OCI-LY1 (cell line): ENCODE measurements around the gene HACD3.

Experiments
- H2AFZ ChIP-seq: fragments of 200-600 bp; sonication (generic), shearing (Covaris generic); 2 replicates; pipeline ENCODE4 v1.6.0; 2014; ENCODE audit warnings: antibody characterized with exemption, mild to moderate bottlenecking, low read length
- H3F3A ChIP-seq: fragments of 200-600 bp; sonication (generic), shearing (Covaris generic); 2 replicates; pipeline ENCODE4 v1.6.0; 2014; ENCODE audit warnings: mild to moderate bottlenecking, antibody characterized with exemption, low read length, moderate library complexity; ENCODE audit not compliant: insufficient read depth
- H3K27ac ChIP-seq: fragments of 200-600 bp; sonication (generic); 2 replicates; pipeline ENCODE4 v1.5.1; 2014; ENCODE audit warnings: low read length, mixed run types, mild to moderate bottlenecking, low read depth; ENCODE audit not compliant: poor library complexity, severe bottlenecking
- H3K27me3 ChIP-seq: fragments of 200-600 bp; sonication (generic); 2 replicates; pipeline ENCODE4 v1.6.0; 2014; ENCODE audit warnings: antibody characterized with exemption, mild to moderate bottlenecking, low read length, moderate library complexity; ENCODE audit not compliant: insufficient read depth
- H3K36me3 ChIP-seq: fragments of 200-600 bp; sonication (generic); 2 replicates; pipeline ENCODE4 v1.6.1; 2014; ENCODE audit warnings: mild to moderate bottlenecking, antibody characterized with exemption, low read length, moderate library complexity, mixed read lengths; ENCODE audit not compliant: insufficient read depth
- H3K4me1 ChIP-seq: fragments of 200-600 bp; sonication (generic); 2 replicates; pipeline ENCODE4 v1.5.1; 2014; ENCODE audit warnings: mild to moderate bottlenecking, low read length, moderate library complexity; ENCODE audit not compliant: insufficient read depth, severe bottlenecking
- H3K4me2 ChIP-seq: fragments of 200-600 bp; sonication (generic), shearing (Covaris generic); 2 replicates; pipeline ENCODE4 v1.6.1; 2014; ENCODE audit warnings: low read length
- H3K4me3 ChIP-seq: fragments of 200-600 bp; sonication (generic); 2 replicates; pipeline ENCODE4 v1.5.1; 2014; ENCODE audit warnings: low read length, low read depth, mild to moderate bottlenecking, mixed read lengths; ENCODE audit not compliant: poor library complexity, severe bottlenecking
- H3K79me2 ChIP-seq: fragments of 200-600 bp; shearing (Covaris generic); 2 replicates; pipeline ENCODE4 v1.6.1; 2016; ENCODE audit warnings: mixed run types, low read length, mixed read lengths; ENCODE audit not compliant: insufficient read depth
- H3K9ac ChIP-seq: fragments of 200-600 bp; sonication (generic), shearing (Covaris generic); 2 replicates; pipeline ENCODE4 v1.6.1; 2014; ENCODE audit warnings: mild to moderate bottlenecking, low read length, mixed read lengths
- H3K9me2 ChIP-seq: fragments of 200-600 bp; sonication (generic), shearing (Covaris generic); 2 replicates; pipeline ENCODE4 v1.6.1; 2014; ENCODE audit warnings: low read depth, mild to moderate bottlenecking, low read length, mixed read lengths
- H3K9me3 ChIP-seq: fragments of 200-600 bp; shearing (Covaris generic); 2 replicates; pipeline ENCODE4 v1.6.1; 2014; ENCODE audit warnings: low read length, mixed read lengths
- H4K20me1 ChIP-seq: fragments of 200-600 bp; sonication (generic), shearing (Covaris generic); 2 replicates; pipeline ENCODE4 v1.6.0; 2016; ENCODE audit warnings: mild to moderate bottlenecking, low read length; ENCODE audit not compliant: insufficient read depth
- EZH2 ChIP-seq: fragments of 200-600 bp; sonication (generic), shearing (Covaris generic); IDR thresholded peaks from 2 replicates; pipeline ENCODE4 v1.8.0; 2017; ENCODE audit warnings: borderline replicate concordance, mixed run types, mild to moderate bottlenecking, antibody characterized with exemption, low read length, moderate library complexity, mixed read lengths
- TF ChIP-seq, protein P1 (sequence below): fragments of 200-600 bp; sonication (generic), shearing (Covaris generic); IDR thresholded peaks from 2 replicates; pipeline ENCODE4 v1.5.1; 2017; ENCODE audit warnings: mild to moderate bottlenecking, antibody characterized with exemption, low read length, moderate library complexity, mixed read lengths

HACD3 gene

DNA sequence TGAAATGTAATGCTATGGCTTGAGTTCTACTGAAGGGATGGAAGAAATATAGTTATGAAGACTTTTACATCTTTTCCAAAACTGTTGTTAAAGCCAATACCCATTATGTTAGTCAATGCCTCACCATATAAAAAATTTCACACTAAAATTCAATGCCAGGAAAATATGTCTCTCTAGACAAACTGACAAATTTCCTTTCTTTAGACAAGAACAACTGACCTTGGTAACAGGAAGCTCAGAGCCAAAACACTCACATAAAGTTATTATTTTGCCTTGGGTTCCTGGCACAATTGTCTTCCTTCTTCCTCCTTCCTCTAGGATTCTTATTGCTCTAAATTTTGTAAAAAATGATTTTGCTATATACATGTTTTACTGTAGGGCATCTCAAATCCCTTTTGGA, 54.0 kb downstream of the HACD3 start:
- H3K4me3 ChIP-seq, result no peak overlapping the region
- H3K9me2 ChIP-seq, result no peaks in the 10 kb centered on the region
- no peaks in the 10 kb centered on the region for H3K27me3 ChIP-seq
- H2AFZ ChIP-seq, result no peak overlapping the region
- H3K79me2 ChIP-seq, result no peaks in the 10 kb centered on the region
- H3K9ac ChIP-seq, result no peak overlapping the region
- TF ChIP-seq, protein P1, sequence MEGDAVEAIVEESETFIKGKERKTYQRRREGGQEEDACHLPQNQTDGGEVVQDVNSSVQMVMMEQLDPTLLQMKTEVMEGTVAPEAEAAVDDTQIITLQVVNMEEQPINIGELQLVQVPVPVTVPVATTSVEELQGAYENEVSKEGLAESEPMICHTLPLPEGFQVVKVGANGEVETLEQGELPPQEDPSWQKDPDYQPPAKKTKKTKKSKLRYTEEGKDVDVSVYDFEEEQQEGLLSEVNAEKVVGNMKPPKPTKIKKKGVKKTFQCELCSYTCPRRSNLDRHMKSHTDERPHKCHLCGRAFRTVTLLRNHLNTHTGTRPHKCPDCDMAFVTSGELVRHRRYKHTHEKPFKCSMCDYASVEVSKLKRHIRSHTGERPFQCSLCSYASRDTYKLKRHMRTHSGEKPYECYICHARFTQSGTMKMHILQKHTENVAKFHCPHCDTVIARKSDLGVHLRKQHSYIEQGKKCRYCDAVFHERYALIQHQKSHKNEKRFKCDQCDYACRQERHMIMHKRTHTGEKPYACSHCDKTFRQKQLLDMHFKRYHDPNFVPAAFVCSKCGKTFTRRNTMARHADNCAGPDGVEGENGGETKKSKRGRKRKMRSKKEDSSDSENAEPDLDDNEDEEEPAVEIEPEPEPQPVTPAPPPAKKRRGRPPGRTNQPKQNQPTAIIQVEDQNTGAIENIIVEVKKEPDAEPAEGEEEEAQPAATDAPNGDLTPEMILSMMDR, result no peak
- TF ChIP-seq EZH2, result no peak
- H3K4me1 ChIP-seq, result peaks cover 18% of the 10 kb centered on the region
- peaks cover 80% of the 10 kb centered on the region for H3K36me3 ChIP-seq
- H3K4me2 ChIP-seq, result peak overlapping the region; percentile 3; the same call in 1 of the 2 replicates
- no peaks in the 10 kb centered on the region for H3K9me3 ChIP-seq
- H3K27ac ChIP-seq, result peak overlapping the region; percentile 56
- H3F3A ChIP-seq, result no peaks in the 10 kb centered on the region
- H4K20me1 ChIP-seq, result no peaks in the 10 kb centered on the region

DNA sequence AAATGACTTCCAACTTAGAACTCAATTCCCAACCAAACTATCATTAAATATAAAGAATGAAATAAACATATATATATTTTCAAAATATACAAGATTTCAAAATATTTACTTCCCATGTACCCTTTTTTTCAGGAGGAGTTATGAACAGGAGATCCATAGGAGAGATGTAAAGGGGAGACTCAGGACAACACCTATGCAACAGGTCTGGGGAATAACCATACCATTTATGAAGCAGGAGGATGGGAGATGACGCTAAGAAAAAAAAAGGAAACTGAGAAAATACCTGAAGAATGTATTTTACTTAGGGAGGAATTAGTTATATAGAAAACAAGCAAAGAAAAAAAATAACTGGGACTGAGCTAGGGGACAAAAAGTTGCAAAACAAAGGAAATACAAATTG, 56.8 kb downstream of the HACD3 start:
- Histone ChIP-seq H3K9me2 (no peaks in the 10 kb centered on the region), H3K27me3 (no peaks in the 10 kb centered on the region), H3K9me3 (no peaks in the 10 kb centered on the region), H3K4me1 (peaks cover 18% of the 10 kb centered on the region), H3K27ac (no peak overlapping the region), H2AFZ (no peak overlapping the region), H3K4me2 (no peak overlapping the region), H3K79me2 (no peaks in the 10 kb centered on the region), H3K4me3 (no peak overlapping the region), H3K9ac (no peak overlapping the region), H3F3A (no peaks in the 10 kb centered on the region), H3K36me3 (peaks cover 83% of the 10 kb centered on the region), H4K20me1 (no peaks in the 10 kb centered on the region)
- TF ChIP-seq EZH2, result no peak
- TF ChIP-seq, protein P1, result no peak

DNA sequence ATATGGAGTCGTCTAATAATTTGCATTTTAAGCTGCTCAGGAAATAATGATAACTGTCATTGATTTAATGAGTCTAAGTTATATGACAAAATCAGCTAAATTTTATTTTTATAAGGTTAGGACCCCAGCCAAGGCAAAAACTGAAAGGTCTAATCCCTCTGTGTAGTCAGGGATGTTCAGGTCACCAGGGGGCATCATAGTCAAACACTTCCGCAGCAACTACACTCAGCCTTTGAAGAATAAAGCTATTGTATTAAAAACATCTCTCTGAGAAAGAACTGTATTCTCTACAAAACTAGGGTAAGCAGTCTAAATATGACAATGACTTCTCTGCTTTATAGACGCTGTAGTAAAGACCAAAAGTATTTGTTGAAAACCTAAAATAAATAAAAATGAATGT, 65.7 kb downstream of the HACD3 start:
- H3K79me2 ChIP-seq, result no peaks in the 10 kb centered on the region
- no peaks in the 10 kb centered on the region for H4K20me1 ChIP-seq
- H3K36me3 ChIP-seq, result peaks cover 84% of the 10 kb centered on the region
- H3K9me3 ChIP-seq, result no peaks in the 10 kb centered on the region
- no peak overlapping the region for H3K4me2 ChIP-seq
- no peak overlapping the region for H3K9ac ChIP-seq
- no peak overlapping the region for H2AFZ ChIP-seq
- no peaks in the 10 kb centered on the region for H3F3A ChIP-seq
- no peak overlapping the region for H3K4me3 ChIP-seq
- no peak overlapping the region for H3K27ac ChIP-seq
- no peaks in the 10 kb centered on the region for H3K9me2 ChIP-seq
- H3K4me1 ChIP-seq, result peaks cover 5% of the 10 kb centered on the region
- no peak for TF ChIP-seq EZH2
- TF ChIP-seq, protein P1, result peak; percentile 66
- H3K27me3 ChIP-seq, result no peaks in the 10 kb centered on the region
